Thoracic aorta (tissue), 2 donors: ENCODE results near the gene TUT1. TPM values are rescaled to one million over a fixed set of nuclear protein-coding genes. Genes with fewer than 3 reads are reported as not detected.

ENCODE experiments used
- ATAC-seq: fragments of 150-250 bp; one replicate; pipeline ENCODE4 v1.8.0; 2017; ENCODE audit warnings: low read depth; ENCODE audit not compliant: insufficient number of reproducible peaks, low FRiP score
- DNase-seq: peaks from one replicate; pipeline ENCODE4 v3.0.0-alpha.2; 2020; ENCODE audit warnings: low spot score
- H3K27ac ChIP-seq, 2 donors: fragments of 200-600 bp; sonication (generic); 1 replicate in 1 of 2; 2 replicates in 1 of 2; pipeline ENCODE4 v1.5.1; 2016; ENCODE audit warnings: mild to moderate bottlenecking in 2 of 2, moderate library complexity in 2 of 2
- H3K27me3 ChIP-seq: fragments of 200-600 bp; sonication (generic); replicated peaks from 2 replicates; pipeline ENCODE4 v1.6.0; 2016; ENCODE audit warnings: mild to moderate bottlenecking; ENCODE audit not compliant: insufficient read depth
- H3K36me3 ChIP-seq: fragments of 200-600 bp; sonication (generic); one replicate; pipeline ENCODE4 v1.5.1; 2016
- H3K4me1 ChIP-seq, 2 donors: fragments of 200-600 bp; sonication (generic); 1 replicate in 1 of 2; 2 replicates in 1 of 2; pipeline versions ENCODE4 v1.5.1 to v1.6.0; 2016; ENCODE audit warnings: low read depth in 2 of 2, mild to moderate bottlenecking in 1 of 2; ENCODE audit not compliant: control insufficient read depth in 1 of 2
- H3K4me3 ChIP-seq: fragments of 200-600 bp; sonication (generic); 2 replicates; pipeline ENCODE4 v1.5.1; 2016; ENCODE audit warnings: mild to moderate bottlenecking
- H3K9me3 ChIP-seq: fragments of 200-600 bp; sonication (generic); 2 replicates; pipeline ENCODE4 v1.5.1; 2016
- CTCF ChIP-seq: fragments of 200-600 bp; sonication (generic); IDR thresholded peaks from one replicate; pipeline ENCODE4 v1.5.1; 2019; ENCODE audit warnings: antibody characterized with exemption
- total RNA-seq, 2 donors: library from RNA; depleted of rRNA; stranded (reverse); fragments of >200 nt; gene quantifications; one replicate each; pipeline versions ENCODE4 v1.1.0 to v1.2.3, GENCODE V29; 2016

The TUT1 gene
- total RNA-seq, 2 donors from 2014 or later, result 9.5 to 12.5 TPM

- H3K4me3 ChIP-seq, result no peak overlapping the region
- H3K4me1 ChIP-seq, result peaks cover 0 to 4% of the 10 kb centered on the region in 2 donors
- ATAC-seq (no peak), DNase-seq (no peak)
- no peak for TF ChIP-seq CTCF
- peaks cover 17% of the 10 kb centered on the region for H3K36me3 ChIP-seq
- H3K27ac ChIP-seq, result no peak overlapping the region
- H3K9me3 ChIP-seq, result no peaks in the 10 kb centered on the region
- H3K27me3 ChIP-seq, result no peaks in the 10 kb centered on the region
Measured at GRCh38 chr11:62580959-62581715, 10.2 kb downstream of the TUT1 start.

DNA sequence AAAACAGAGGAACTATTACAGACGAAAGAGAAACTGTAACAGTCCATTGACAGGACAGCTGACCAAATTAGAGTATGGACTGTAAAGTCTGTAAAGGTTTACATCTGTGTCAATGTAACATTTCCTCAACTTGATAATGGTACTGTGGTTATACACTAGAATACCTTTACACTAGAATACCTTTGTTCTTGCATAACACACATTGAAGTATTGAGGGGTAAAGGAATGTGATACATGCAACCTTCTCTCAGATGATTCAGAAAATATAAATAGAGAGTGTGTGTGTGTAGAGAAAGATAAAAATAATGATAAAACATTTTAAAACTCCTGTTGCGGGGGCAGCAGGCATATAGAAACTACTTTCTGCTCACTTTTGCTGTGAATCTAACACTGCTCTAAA, 12.1 kb downstream of the TUT1 start:
- DNase-seq (no peak), ATAC-seq (no peak)
- TF ChIP-seq CTCF, result no peak
- peaks cover 14 to 20% of the 10 kb centered on the region in 2 donors for H3K4me1 ChIP-seq
- H3K36me3 ChIP-seq, result peaks cover 12% of the 10 kb centered on the region
- H3K27me3 ChIP-seq, result no peaks in the 10 kb centered on the region
- H3K4me3 ChIP-seq, result no peak overlapping the region
- no peaks in the 10 kb centered on the region for H3K9me3 ChIP-seq
- no peak overlapping the region for H3K27ac ChIP-seq

DNA sequence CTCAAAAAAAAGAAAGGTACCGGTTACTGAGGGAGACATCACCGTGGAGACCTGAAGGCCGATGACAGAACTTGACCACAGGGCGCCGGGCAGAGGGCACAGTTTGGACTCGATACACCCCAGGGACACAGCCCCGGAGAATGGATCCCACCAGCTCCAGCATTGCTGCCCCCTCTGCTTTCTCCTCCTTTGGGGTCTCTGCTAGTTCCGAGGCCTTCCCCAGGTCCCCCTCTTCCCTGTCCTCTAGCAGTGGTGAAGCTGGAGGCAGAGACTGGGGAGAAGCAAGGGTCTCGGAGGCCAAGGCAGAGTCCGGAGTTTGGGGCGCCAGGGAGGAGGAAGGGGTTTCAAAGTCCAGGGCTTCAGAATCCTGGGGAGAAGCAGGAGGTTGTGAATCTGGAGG, 12.8 kb downstream of the TUT1 start:
- Histone ChIP-seq H3K4me3 (no peak overlapping the region), H3K9me3 (no peaks in the 10 kb centered on the region), H3K27ac (no peak overlapping the region), H3K4me1 (peaks cover 14 to 20% of the 10 kb centered on the region in 2 donors), H3K27me3 (no peaks in the 10 kb centered on the region), H3K36me3 (peaks cover 12% of the 10 kb centered on the region)
- ATAC-seq, result no peak
- no peak for TF ChIP-seq CTCF
- DNase-seq, result no peak

DNA sequence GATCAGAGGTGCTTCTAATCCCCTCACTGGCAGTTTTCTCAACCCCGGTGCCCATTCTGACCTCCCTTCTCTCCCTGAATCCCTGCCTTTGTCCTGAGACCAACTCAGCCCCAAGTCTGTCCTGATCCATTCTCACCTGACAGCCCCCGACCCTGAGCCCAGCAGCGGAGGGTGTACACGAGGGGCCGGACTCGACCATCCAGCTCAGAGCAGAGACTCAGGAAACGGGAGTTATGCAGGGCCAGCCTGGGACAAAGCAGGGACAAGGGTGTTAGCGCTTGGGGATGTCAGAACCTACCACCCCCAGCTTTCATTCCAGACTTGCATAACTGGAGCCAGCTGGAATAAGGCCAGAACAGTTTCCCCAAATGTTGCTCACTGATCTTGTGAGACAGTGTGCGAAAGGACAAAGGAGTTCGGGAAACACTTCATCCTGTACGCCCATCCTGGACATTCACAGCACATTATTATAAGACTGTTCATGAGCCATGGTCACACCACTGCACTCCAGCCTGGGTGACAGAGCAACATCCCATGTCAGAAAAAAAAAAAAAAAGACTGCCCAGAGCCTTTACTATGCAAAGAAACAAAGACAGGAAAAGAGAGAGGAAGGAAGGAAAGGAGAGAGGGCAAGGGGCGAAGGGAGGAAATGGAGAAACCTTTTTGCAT, 14.1 kb downstream of the TUT1 start:
- Histone ChIP-seq H3K27ac (no peak overlapping the region), H3K27me3 (no peaks in the 10 kb centered on the region), H3K36me3 (peaks cover 12% of the 10 kb centered on the region), H3K4me3 (no peak overlapping the region), H3K9me3 (no peaks in the 10 kb centered on the region), H3K4me1 (peaks cover 19 to 31% of the 10 kb centered on the region in 2 donors)
- no peak for ATAC-seq
- no peak for TF ChIP-seq CTCF
- no peak for DNase-seq

GRCh38 chr11:62575837-62576236, 15.5 kb downstream of the TUT1 start:
- H3K4me3 ChIP-seq, result peak overlapping the region; percentile 94

More at GRCh38 chr11:62575837-62576236, 15.5 kb downstream of the TUT1 start:
- Histone ChIP-seq H3K27me3 (no peaks in the 10 kb centered on the region), H3K9me3 (no peaks in the 10 kb centered on the region), H3K36me3 (peaks cover 25% of the 10 kb centered on the region), H3K4me1 (peaks cover 19 to 40% of the 10 kb centered on the region in 2 donors), H3K27ac (peak overlapping the region; percentile 90 to 94)
- DNase-seq (no peak), ATAC-seq (no peak)
- no peak for TF ChIP-seq CTCF
